Measurements from ENCODE around the gene EPHA3.

EPHA3 gene

DNA sequence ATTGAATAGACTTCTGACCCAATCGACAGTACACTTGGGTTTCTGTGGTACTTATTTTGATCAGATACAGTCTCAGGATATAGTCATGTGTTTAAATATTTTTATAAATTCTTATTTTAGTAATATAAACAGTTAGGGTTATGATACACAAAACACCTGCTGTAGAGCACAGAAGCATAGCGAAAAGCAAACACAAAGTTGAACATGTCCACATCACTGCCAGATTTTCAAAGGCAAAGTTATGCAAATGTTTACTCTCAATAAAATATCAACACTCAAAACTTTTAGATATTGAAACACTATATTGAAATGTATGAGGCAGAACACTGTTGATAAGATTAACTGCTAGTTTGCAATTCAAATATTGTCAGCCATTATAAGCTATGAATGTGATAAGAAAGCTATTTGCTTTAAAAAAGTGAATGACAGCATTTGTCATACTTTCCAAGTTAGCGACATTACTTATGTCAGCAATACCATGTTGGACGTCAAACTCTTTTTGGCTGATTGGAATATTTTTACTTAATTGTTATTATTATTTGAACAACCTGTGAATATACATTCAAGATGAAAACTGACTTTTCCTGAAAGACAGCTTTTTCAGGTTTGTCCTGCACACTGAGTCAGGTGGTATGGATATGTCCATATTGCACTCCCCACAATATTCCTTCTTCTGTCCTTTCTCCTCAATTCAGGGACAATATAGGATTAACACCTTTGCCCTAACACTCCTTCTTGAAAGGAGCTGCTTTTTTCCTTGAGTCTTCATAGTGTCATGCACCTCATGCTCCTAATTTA is 367.1 kb downstream of the EPHA3 start:
- no peak for DNase-seq

DNA sequence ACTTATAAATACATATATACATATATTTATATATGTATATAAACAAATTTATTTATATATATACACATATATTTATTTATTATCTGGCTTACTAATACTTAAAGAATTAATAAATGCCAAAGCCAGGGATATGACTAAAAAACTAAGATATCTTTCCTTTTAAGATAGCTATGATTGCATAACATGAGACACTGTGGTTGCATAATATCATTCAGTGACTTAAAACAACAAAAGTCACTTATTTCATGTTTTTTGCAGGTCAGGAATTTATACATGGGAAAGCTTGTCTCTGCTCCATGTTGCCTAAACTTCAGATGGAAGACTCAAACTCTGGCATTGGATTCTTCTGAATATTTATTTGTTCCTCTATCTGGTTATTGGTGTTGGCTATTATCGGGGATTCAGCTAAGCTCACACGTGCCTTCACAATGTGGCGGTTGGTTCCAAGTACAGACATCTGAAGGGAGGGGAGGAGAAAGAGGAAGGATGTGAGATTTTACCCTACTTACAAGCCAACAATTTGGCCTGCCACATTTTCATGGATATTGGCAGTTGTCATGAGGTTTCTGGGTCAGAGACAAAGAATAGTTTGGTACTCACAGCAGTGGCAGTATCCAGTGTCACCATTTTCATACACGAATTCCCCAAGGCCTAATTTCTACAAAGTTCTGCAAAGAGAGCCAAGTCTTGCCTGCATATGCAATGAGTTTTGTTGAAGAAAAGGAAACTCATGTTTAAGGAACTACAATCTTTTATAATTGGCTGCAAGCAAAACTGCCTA is 381.6 kb downstream of the EPHA3 start:
- DNase-seq: no peak

DNA sequence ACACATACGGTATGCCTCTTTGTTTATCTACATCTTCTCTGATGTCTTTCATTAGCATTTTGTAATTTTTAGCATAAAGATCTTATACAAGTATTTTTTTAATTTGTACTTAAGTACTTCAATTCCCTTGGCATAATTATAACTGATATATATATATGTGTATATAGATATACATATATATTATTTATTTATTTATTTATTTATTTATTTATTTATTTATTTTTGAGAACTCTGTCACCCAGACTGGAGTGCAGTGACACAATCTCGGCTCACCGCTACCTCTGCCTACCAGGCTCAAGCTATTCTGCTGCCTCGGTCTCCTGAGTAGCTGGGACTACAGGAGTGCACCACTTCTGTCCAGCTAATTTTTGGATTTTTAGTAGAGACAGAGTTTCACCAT is 382.7 kb downstream of the EPHA3 start:
- no peak for DNase-seq

DNA sequence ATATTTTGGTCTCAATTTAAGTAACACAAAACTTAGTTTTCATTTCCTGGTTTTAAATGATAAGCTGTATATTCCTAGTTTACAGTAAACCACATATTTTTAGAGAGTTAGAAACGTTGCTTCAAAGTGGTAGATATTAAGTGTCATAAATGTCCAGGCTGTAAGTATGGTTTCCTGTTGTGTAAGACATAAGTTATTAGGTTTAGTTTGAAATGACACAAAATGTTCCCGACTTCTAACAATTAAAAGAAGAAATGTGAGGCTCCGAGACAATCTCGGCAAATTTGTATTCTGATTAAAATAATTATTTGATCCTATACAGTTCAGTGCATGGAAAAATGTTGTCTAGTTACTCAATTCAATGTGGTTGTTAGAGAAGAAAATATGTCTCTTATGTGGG is 387.3 kb downstream of the EPHA3 start:
- DNase-seq: no peak

DNA sequence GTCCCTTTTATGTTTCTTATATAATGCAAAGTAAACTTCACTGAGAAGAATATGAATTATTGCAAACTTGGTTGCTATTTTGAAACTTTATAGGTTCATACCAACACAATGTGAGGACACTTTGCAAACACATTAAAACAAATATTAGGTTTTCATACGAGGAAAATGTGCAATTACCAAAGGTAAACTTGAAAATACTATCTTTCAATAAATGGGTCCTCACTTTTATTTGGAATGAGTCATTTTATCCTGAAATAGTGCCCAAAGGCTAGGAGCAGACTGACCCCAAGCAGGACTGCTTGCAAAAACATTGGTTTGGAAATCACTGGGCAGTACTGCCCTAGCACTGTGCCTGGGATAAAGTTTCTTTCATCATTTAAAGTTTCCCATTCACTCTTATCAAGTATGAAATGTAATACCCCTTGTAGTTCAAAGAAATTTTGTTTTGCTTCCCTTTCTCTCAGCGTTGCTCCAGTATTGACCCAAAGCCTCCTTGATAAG is 396.5 kb downstream of the EPHA3 start:
- no peak for DNase-seq

DNA sequence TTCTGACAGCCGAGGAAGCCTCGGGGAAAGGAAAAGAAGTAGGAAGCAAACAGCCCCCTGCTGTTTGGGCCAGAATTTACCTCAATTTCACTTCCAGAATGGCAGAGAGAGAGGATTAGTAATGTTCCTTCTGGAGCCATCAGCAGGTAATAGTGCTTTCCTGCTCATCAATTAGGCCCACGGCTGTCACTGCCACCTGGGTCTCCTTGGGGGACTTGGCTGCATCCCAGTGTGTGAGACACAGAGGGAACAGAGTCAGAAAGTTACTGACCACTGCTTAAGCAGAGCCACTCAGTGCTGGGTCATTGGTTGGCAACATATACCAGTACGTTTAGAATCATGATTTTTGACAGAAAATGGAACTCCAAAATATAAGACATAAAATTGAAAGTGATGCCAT is 397.0 kb downstream of the EPHA3 start:
- no peak for DNase-seq

DNA sequence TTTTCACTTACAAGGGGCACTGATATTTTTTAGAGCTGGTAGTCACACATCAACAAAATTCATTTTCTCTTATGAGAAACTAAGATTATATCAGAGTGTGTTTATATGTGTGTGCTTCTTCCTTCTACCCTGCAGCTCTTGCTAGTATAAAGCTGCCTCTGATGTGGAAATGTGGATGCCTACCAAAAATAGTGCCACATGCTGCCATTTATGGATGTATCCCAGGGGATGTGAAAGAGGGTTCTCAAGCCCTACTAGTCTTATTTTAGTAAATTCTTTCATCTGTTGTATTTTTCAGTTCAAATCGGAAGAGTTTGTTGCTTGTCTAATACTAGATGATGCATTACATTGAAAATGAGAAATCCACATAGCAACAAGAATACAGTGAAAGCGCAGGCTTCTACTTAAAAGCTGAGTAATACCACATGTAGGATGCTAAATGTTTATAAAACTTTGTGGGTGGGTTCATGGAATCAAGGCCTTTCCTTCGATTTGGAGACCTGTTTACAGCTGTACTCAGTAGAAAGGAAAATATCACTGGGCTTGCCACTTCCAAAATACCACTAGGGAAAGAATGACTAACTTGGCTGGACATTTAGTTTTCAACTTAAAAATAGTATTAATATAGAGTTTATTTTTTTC is 399.2 kb downstream of the EPHA3 start:
- no peak for DNase-seq

DNA sequence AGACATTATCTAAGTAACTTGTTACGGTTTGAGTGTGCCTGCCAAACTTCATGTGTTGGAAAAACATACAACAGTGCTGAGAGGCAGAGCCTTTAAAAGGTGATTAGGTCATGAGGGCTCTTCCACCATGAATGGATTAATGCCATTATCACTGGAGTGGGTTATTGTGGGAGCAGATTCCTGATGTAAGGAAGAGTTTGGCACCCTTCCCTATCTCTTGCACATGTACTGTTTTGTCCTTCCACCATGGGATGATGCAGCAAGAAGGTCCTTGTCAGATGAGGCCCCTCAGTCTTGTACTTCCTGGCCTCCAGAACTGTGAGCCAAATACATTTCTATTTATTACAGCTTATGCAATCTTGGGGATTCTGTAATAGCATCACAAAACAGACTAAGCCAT is 413.9 kb downstream of the EPHA3 start:
- DNase-seq: no peak

DNA sequence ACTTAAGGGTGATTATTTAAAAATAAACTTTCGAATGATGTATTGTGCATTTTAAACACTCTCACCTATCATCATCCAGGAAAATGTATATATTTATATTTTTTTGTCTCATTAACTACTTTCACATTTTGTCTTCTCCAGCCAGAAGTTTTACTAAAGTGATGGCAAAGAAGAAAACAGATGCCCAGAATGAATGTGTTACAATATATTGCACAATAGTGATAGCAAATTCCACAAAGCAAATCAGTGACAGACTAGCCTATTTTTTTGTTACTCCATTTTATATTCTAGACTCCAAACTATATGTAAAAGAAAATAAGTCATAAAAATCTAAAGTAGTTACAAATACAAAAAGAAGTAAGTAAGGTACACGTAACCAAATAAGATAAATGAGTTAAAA is 414.7 kb downstream of the EPHA3 start:
- DNase-seq: no peak

DNA sequence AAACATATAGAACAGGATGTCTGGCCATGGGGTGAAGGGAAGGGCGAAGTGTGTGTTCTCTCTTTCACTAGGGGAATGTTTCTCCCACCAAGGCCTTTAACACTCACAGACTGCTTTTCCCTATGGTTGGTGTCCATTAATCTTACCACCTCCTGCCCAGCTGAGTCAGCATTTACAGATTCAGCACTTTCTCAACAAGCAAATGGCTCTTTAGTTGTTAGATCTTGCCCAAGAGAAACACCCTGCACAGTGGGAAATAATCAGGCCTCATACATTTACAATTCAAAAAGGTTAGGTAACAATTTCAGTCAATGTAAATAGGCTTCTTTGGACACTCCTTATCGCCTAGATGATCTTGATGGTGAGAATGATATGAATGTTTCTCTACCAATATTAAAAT is 418.2 kb downstream of the EPHA3 start:
- no peak for DNase-seq

DNA sequence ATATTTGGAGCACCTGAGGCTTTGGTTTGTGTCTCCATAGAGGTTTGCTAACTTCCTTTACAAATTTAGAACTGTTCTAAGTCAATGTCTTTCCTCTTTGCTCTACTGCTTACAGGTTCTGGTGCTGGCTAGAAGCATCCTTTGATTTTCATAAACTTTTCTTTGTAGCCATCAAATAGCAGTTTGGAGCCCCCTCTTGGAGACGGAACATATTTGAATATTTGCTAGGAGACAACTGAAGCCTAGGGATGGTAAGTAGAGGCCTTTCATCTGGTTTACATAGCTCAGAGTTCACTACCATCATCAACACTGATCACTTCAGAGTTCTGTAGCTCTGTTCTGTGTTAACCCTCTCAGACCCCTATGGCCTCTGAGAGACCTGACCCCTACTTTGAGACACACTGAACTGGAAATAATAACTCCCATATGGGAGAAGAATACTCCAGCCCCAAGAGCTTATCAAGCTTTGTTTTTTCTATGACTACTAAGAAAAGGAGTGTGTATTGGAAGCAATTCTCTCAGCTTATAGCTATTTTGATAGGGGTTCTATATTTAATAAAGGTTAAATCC is 420.4 kb downstream of the EPHA3 start:
- no peak for DNase-seq

All from activated CD4-positive, alpha-beta T cell treated with anti-CD3 and anti-CD28 coated beads, Interleukin-2, amount 50 U/mL, for 48 hours (primary cell).